GM23338 (cell line): ENCODE measurements around the gene TPM1. TPM values are rescaled to one million over a fixed set of nuclear protein-coding genes. Genes with fewer than 3 reads are reported as not detected.

ENCODE experiments used
- ATAC-seq: fragments of 200-7000 bp; cut with Tn5 transposase; 3 replicates; pipeline ENCODE4 v1.9.1; 2020
- DNase-seq: peaks from one replicate; pipeline ENCODE4 v3.0.0-alpha.2; 2015; ENCODE audit warnings: low spot score
- H2AFZ ChIP-seq: fragments of 200-600 bp; sonication (generic); 2 replicates; pipeline ENCODE4 v1.8.0; 2016; ENCODE audit warnings: antibody characterized with exemption, mild to moderate bottlenecking, moderate library complexity
- H3F3A ChIP-seq: fragments of 200-600 bp; sonication (generic); replicated peaks from 2 replicates; pipeline ENCODE4 v1.8.0; 2017; ENCODE audit warnings: antibody characterized with exemption, mixed run types, low read depth
- H3K27ac ChIP-seq: fragments of 200-600 bp; sonication (generic); 2 replicates; pipeline ENCODE4 v1.6.1; 2016; ENCODE audit warnings: low read depth
- H3K27me3 ChIP-seq: fragments of 200-600 bp; sonication (generic); 2 replicates; pipeline ENCODE4 v1.8.0; 2016; ENCODE audit warnings: mild to moderate bottlenecking, mixed run types, moderate library complexity; ENCODE audit not compliant: insufficient read depth
- H3K36me3 ChIP-seq: fragments of 200-600 bp; sonication (generic); 2 replicates; pipeline ENCODE4 v1.8.0; 2016; ENCODE audit warnings: mild to moderate bottlenecking; ENCODE audit not compliant: insufficient read depth
- H3K4me1 ChIP-seq: fragments of 200-600 bp; sonication (generic); 2 replicates; pipeline ENCODE4 v1.8.0; 2016; ENCODE audit warnings: mild to moderate bottlenecking, moderate library complexity; ENCODE audit not compliant: insufficient read depth
- H3K4me2 ChIP-seq: fragments of 200-600 bp; sonication (generic); 2 replicates; pipeline ENCODE4 v1.7.1; 2017; ENCODE audit warnings: mixed run types
- H3K4me3 ChIP-seq: fragments of 200-600 bp; sonication (generic); 2 replicates; pipeline ENCODE4 v1.6.1; 2016; ENCODE audit warnings: mixed run types
- H3K79me2 ChIP-seq: fragments of 200-600 bp; sonication (generic); replicated peaks from 2 replicates; pipeline ENCODE4 v1.8.0; 2017; ENCODE audit warnings: mild to moderate bottlenecking; ENCODE audit not compliant: insufficient read depth
- H3K9me2 ChIP-seq: fragments of 200-600 bp; sonication (generic); 2 replicates; pipeline ENCODE4 v1.8.0; 2017; ENCODE audit not compliant: insufficient read depth
- H4K20me1 ChIP-seq: fragments of 200-600 bp; sonication (generic); replicated peaks from 2 replicates; pipeline ENCODE4 v1.8.0; 2017; ENCODE audit warnings: mild to moderate bottlenecking; ENCODE audit not compliant: insufficient read depth
- H3K27ac Mint-ChIP-seq: 2 replicates; pipeline ENCODE4 v1.8.0; 2020; ENCODE audit warnings: inconsistent platforms, mild to moderate bottlenecking, moderate library complexity, mixed read lengths
- H3K27me3 Mint-ChIP-seq: 3 replicates; pipeline ENCODE4 v1.8.0; 2022; ENCODE audit warnings: low read depth, mild to moderate bottlenecking, moderate library complexity, mixed read lengths, inconsistent platforms; ENCODE audit not compliant: insufficient read depth, poor library complexity
- H3K36me3 Mint-ChIP-seq: 3 replicates; pipeline ENCODE4 v1.8.0; 2021; ENCODE audit warnings: low read depth, mild to moderate bottlenecking, inconsistent platforms, moderate library complexity, mixed read lengths
- H3K4me1 Mint-ChIP-seq: 3 replicates; pipeline ENCODE4 v1.8.0; 2020; ENCODE audit warnings: mild to moderate bottlenecking, inconsistent platforms, mixed read lengths
- H3K4me3 Mint-ChIP-seq: 3 replicates; pipeline ENCODE4 v1.8.0; 2021; ENCODE audit warnings: moderate library complexity, mild to moderate bottlenecking, inconsistent platforms, mixed read lengths
- H3K9me3 Mint-ChIP-seq: 3 replicates; pipeline ENCODE4 v1.8.0; 2020; ENCODE audit warnings: moderate library complexity, mild to moderate bottlenecking, inconsistent platforms, mixed read lengths
- ETS1 ChIP-seq: IDR thresholded peaks from 2 replicates; pipeline ENCODE4 v1.6.1; 2016; ENCODE audit warnings: antibody characterized with exemption
- EZH2 ChIP-seq: fragments of 200-600 bp; sonication (generic); IDR thresholded peaks from one replicate; pipeline ENCODE4 v1.8.0; 2017; ENCODE audit warnings: antibody characterized with exemption, mild to moderate bottlenecking, low read depth; ENCODE audit not compliant: unreplicated experiment
- EZH2phosphoT487 ChIP-seq: fragments of 200-600 bp; sonication (generic); IDR thresholded peaks from one replicate; pipeline ENCODE4 v1.8.1; 2018; ENCODE audit warnings: antibody characterized with exemption; ENCODE audit not compliant: unreplicated experiment
- NANOG ChIP-seq: IDR thresholded peaks from 2 replicates; pipeline ENCODE4 v1.6.1; 2016; ENCODE audit warnings: antibody characterized with exemption, borderline replicate concordance
- POLR2AphosphoS5 ChIP-seq: IDR thresholded peaks from 2 replicates; pipeline ENCODE4 v1.6.1; 2016; ENCODE audit warnings: antibody characterized with exemption, low read depth
- ZNF114 ChIP-seq: fragments of 250-450 bp; sonication (Bioruptor Pico); IDR thresholded peaks from 2 replicates; pipeline ENCODE4 v1.5.0; 2020; ENCODE audit warnings: mild to moderate bottlenecking, moderate library complexity
- ZNF331 ChIP-seq: fragments of 250-450 bp; sonication (Bioruptor Pico); IDR thresholded peaks from 2 replicates; pipeline ENCODE4 v1.5.0; 2020; ENCODE audit warnings: low read depth, mild to moderate bottlenecking, moderate library complexity
- ZNF462 ChIP-seq: fragments of 250-450 bp; sonication (Bioruptor Pico); IDR thresholded peaks from 2 replicates; pipeline ENCODE4 v1.5.0; 2020; ENCODE audit warnings: mild to moderate bottlenecking, moderate library complexity
- polyA plus RNA-seq: library from polyadenylated mRNA; unstranded; fragments of >200 nt; fragmentation: Nextera tagmentation; extraction: Ambion mirVana; gene quantifications from 2 replicates; pipeline ENCODE4 v1.2.1, GENCODE V29; 2016
- total RNA-seq: library from RNA; depleted of rRNA; stranded (reverse); fragments of >200 nt; shearing (Covaris generic); gene quantifications from 2 replicates; pipeline ENCODE4 v1.2.3, GENCODE V29; 2014

The TPM1 gene
- total and polyA plus RNA-seq, 2 experiments from 2014 or later, result 449 to 913 TPM

- TF ChIP-seq ETS1 (no peak), EZH2 (no peak), ZNF331 (CRISPR knock-in tag) (no peak), POLR2AphosphoS5 (no peak), ZNF114 (CRISPR knock-in tag) (no peak), NANOG (no peak)
Measured at GRCh38 chr15:63084806-63085205, 42.3 kb downstream of the TPM1 start (continued).

- TF ChIP-seq EZH2phosphoT487 (no peak), ZNF462 (CRISPR knock-in tag) (no peak), NANOG (no peak)
Measured at GRCh38 chr15:63085289-63085688, 42.7 kb downstream of the TPM1 start.

More at GRCh38 chr15:63085289-63085688, 42.7 kb downstream of the TPM1 start:
- peaks cover 14% of the 10 kb centered on the region for H3F3A ChIP-seq
- Mint-ChIP-seq H3K4me1 (peaks cover 51% of the 10 kb centered on the region), H3K27me3 (peaks cover 6% of the 10 kb centered on the region), H3K27ac (no peak overlapping the region), H3K36me3 (no peaks in the 10 kb centered on the region), H3K4me3 (no peak overlapping the region), H3K9me3 (no peaks in the 10 kb centered on the region)
- no peaks in the 10 kb centered on the region for H3K36me3 ChIP-seq
- H3K27ac ChIP-seq, result no peak overlapping the region
- H3K4me1 ChIP-seq, result peaks cover 62% of the 10 kb centered on the region
- no peak overlapping the region for H3K4me2 ChIP-seq
- no peaks in the 10 kb centered on the region for H3K27me3 ChIP-seq
- H3K9me2 ChIP-seq, result no peaks in the 10 kb centered on the region
- H2AFZ ChIP-seq, result no peak overlapping the region
- no peak overlapping the region for H3K4me3 ChIP-seq
- DNase-seq (no peak), ATAC-seq (no peak)
- no peaks in the 10 kb centered on the region for H4K20me1 ChIP-seq
- no peaks in the 10 kb centered on the region for H3K79me2 ChIP-seq
